Measurements from ENCODE around the gene SIK3. TPM values are rescaled to one million over a fixed set of nuclear protein-coding genes. Genes with fewer than 3 reads are reported as not detected.

The SIK3 gene
- total RNA-seq, 1 donor from 2014 or later, result 24.4 TPM

DNA sequence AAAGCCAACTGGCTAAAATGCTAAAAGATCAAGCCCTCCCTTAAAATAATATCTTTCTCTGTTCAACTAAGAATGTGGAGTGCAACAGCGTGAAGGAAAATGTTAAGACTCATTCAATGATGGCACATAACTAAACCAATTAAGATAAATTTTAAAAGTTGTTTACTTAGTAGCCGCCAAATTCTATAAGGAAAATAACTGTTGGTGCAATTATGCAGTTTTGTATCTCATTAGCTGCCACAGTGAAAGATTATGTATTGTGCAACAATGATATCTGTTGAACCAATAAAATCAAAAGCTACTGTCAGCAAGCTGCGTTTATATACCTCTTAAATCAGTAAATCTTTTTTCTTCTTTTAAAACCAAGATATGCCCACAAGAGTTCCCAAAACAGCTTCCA is 55.5 kb downstream of the SIK3 start:
- Mint-ChIP-seq H3K27ac (no peak overlapping the region), H3K9me3 (no peaks in the 10 kb centered on the region), H3K4me1 (peaks cover 16% of the 10 kb centered on the region), H3K4me3 (no peak overlapping the region), H3K27me3 (ENCODE audit: insufficient read depth, low read depth) (no peaks in the 10 kb centered on the region), H3K36me3 (no peaks in the 10 kb centered on the region)
- H3K36me3 ChIP-seq, result no peaks in the 10 kb centered on the region
- no peak overlapping the region for H3K9ac ChIP-seq
- H4K20me1 ChIP-seq (ENCODE audit: low read depth), result peaks cover 78% of the 10 kb centered on the region
- DNase-seq (ENCODE audit: low spot score), result no peak
- H3K4me1 ChIP-seq, result no peaks in the 10 kb centered on the region
- no peak overlapping the region for H3K27ac ChIP-seq
- no peaks in the 10 kb centered on the region for H3K9me3 ChIP-seq (ENCODE audit: low read depth)
- H3K4me2 ChIP-seq, result no peak overlapping the region
- no peak for TF ChIP-seq EZH2 (IDR thresholded peaks at IDR 0.05)
- TF ChIP-seq, protein P1, sequence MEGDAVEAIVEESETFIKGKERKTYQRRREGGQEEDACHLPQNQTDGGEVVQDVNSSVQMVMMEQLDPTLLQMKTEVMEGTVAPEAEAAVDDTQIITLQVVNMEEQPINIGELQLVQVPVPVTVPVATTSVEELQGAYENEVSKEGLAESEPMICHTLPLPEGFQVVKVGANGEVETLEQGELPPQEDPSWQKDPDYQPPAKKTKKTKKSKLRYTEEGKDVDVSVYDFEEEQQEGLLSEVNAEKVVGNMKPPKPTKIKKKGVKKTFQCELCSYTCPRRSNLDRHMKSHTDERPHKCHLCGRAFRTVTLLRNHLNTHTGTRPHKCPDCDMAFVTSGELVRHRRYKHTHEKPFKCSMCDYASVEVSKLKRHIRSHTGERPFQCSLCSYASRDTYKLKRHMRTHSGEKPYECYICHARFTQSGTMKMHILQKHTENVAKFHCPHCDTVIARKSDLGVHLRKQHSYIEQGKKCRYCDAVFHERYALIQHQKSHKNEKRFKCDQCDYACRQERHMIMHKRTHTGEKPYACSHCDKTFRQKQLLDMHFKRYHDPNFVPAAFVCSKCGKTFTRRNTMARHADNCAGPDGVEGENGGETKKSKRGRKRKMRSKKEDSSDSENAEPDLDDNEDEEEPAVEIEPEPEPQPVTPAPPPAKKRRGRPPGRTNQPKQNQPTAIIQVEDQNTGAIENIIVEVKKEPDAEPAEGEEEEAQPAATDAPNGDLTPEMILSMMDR (IDR thresholded peaks at IDR 0.05), result no peak
- no peak for TF ChIP-seq EZH2phosphoT487 (IDR thresholded peaks at IDR 0.05)
- no peak overlapping the region for H2AFZ ChIP-seq (replicated peaks)
- no peaks in the 10 kb centered on the region for H3K27me3 ChIP-seq
- peaks cover 84% of the 10 kb centered on the region for H3K79me2 ChIP-seq (ENCODE audit: low read depth)
- no peak overlapping the region for H3K4me3 ChIP-seq
- H3F3A ChIP-seq (ENCODE audit: low read depth), result no peaks in the 10 kb centered on the region

DNA sequence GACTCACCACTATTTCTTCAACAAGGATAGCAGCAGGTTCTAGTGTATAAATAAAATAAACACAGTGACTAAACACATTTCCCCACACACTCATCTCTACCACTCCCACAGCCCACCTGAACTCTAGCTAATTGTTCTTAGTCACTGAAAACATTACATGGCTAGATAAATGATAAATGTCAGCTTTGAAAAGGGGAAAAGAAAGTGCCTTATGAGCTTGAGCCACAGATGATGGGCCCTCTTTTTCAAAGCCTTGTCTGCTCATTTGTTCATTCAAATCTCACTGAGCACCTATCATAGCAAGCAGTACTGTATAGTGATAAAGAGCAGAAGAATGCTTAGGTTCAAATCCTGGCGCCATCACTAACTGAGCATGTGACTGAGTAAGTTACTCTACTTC is 58.3 kb downstream of the SIK3 start:
- no peak overlapping the region for H3K4me3 Mint-ChIP-seq
- no peaks in the 10 kb centered on the region for H3K36me3 Mint-ChIP-seq
- H3K4me1 Mint-ChIP-seq, result peaks cover 12% of the 10 kb centered on the region
- TF ChIP-seq EZH2 (IDR thresholded peaks at IDR 0.05) (no peak), EZH2phosphoT487 (IDR thresholded peaks at IDR 0.05) (no peak)
- TF ChIP-seq, protein P1 (IDR thresholded peaks at IDR 0.05), result no peak
- DNase-seq (ENCODE audit: low spot score), result no peak
- H3K9ac ChIP-seq, result no peak overlapping the region
- H3K9me3 Mint-ChIP-seq, result no peaks in the 10 kb centered on the region
- H3K27ac Mint-ChIP-seq, result no peak overlapping the region
- no peaks in the 10 kb centered on the region for H3K27me3 Mint-ChIP-seq (ENCODE audit: insufficient read depth, low read depth)
- no peak overlapping the region for H2AFZ ChIP-seq (replicated peaks)
- no peaks in the 10 kb centered on the region for H3K9me3 ChIP-seq (ENCODE audit: low read depth)
- H3K4me1 ChIP-seq, result no peaks in the 10 kb centered on the region
- H3K27me3 ChIP-seq, result no peaks in the 10 kb centered on the region
- H3K27ac ChIP-seq, result no peak overlapping the region
- H3K4me3 ChIP-seq, result no peak overlapping the region
- H3F3A ChIP-seq (ENCODE audit: low read depth), result peaks cover 4% of the 10 kb centered on the region
- H4K20me1 ChIP-seq (ENCODE audit: low read depth), result peaks cover 71% of the 10 kb centered on the region
- H3K79me2 ChIP-seq (ENCODE audit: low read depth), result peaks cover 95% of the 10 kb centered on the region
- H3K36me3 ChIP-seq, result no peaks in the 10 kb centered on the region
- no peak overlapping the region for H3K4me2 ChIP-seq

DNA sequence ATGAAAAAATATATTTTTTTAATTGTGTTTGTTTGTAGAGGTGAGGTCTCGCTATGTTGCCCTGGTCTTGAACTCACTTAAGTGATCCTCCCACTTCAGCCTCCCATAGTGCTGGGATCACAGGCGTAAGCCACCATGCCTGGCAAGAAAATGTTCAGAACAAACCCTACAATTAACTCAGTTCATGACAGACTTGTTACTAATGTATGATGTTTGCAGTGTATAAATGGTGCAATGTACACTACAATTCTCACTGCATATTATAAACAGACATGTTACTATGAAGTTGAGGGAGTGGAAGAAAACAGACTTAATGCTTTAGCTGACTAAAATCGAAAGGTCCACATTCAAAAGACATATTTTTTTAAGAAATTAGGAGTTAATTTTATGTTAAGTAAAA is 59.0 kb downstream of the SIK3 start:
- H3K4me1 ChIP-seq, result no peaks in the 10 kb centered on the region
- Mint-ChIP-seq H3K27me3 (ENCODE audit: insufficient read depth, low read depth) (no peaks in the 10 kb centered on the region), H3K4me1 (peaks cover 10% of the 10 kb centered on the region), H3K9me3 (no peaks in the 10 kb centered on the region), H3K36me3 (no peaks in the 10 kb centered on the region), H3K27ac (no peak overlapping the region), H3K4me3 (no peak overlapping the region)
- no peak overlapping the region for H3K27ac ChIP-seq
- peaks cover 95% of the 10 kb centered on the region for H3K79me2 ChIP-seq (ENCODE audit: low read depth)
- H3F3A ChIP-seq (ENCODE audit: low read depth), result peaks cover 9% of the 10 kb centered on the region
- DNase-seq (ENCODE audit: low spot score), result no peak
- TF ChIP-seq EZH2 (IDR thresholded peaks at IDR 0.05) (no peak), EZH2phosphoT487 (IDR thresholded peaks at IDR 0.05) (no peak)
- TF ChIP-seq, protein P1 (IDR thresholded peaks at IDR 0.05), result no peak
- H3K27me3 ChIP-seq, result no peaks in the 10 kb centered on the region
- no peak overlapping the region for H3K9ac ChIP-seq
- no peaks in the 10 kb centered on the region for H3K9me3 ChIP-seq (ENCODE audit: low read depth)
- no peak overlapping the region for H2AFZ ChIP-seq (replicated peaks)
- no peak overlapping the region for H3K4me2 ChIP-seq
- no peak overlapping the region for H3K4me3 ChIP-seq
- H4K20me1 ChIP-seq (ENCODE audit: low read depth), result peaks cover 73% of the 10 kb centered on the region
- no peaks in the 10 kb centered on the region for H3K36me3 ChIP-seq

Data from neural progenitor cell (in vitro differentiated cells).